ENCODE data around the gene CDCA5. TPM values are rescaled to one million over a fixed set of nuclear protein-coding genes. Genes with fewer than 3 reads are reported as not detected.

CDCA5 gene
- polyA plus RNA-seq, 1 donor from 2014 or later, result 2.0 TPM

DNA sequence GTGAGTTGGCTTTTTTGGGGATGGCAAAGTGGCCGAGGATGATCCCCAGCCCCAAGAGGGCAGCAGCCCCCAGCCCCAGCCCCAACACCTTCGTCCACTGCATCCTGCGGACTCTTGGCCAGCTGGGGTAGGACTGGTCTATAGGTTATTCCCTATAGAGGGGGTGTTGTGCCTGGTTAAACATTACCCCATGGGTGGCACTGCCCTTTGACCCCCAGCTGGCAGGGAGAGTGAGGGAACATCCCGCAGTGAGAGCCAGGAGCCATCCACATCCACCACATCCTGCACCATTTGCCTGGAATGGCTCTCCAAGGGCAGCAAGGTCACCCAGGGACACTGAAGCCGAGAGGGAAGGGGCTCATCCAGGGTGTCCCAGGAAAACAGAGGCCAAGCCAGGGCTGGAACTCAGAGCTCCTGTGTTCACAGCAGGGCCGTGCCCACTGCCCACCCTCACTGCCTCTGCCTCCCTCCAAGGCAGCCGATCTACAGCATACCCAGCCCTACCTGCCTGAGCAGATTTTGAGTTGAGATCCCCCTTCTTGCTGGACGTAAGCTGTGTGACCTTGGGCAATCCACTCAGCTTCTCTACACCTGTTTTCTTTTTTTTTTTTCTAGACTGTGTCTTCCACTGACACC, 25.3 kb downstream of the CDCA5 start, which contains the start of gene NAALADL1:
NAALADL1 (minus strand) TSS at position 135 of the 636 bp plus-strand sequence; CDS start at position 103, 32 bp downstream.
- H3K27ac Mint-ChIP-seq, result no peak within 1 kb of the TSS
- no peaks in the 10 kb centered on the region for H3K9me3 Mint-ChIP-seq
- no peaks in the 10 kb centered on the region for H3K36me3 Mint-ChIP-seq
- peaks cover 2% of the 10 kb centered on the region for H3K27me3 Mint-ChIP-seq
- H3K4me1 Mint-ChIP-seq, result peaks cover 12 to 22% (median 17%) of the 10 kb centered on the region in 3 donors
- H3K4me3 Mint-ChIP-seq, result no peak within 1 kb of the TSS

DNA sequence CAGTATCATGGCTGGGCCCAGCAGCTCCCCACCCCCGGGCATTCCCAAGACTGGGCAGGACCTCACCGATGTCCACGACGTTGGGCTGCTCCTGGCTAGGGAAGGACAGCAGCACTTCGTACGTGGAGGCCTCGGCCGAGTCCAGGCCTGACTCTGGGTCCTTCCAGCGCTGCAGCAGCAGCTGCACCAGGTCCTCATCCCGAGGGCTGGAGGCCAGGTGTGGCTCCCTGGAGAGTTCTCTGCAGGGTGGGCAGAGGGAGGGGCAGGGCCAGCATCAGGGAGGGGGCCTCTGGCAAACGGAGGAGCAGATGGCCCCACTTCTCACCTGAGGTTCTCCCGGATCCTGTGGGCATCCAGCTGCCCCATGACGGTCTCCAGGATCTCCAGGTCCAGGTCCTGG, 25.8 kb downstream of the CDCA5 start:
- Mint-ChIP-seq H3K9me3 (peaks cover 0 to 1% (median 0%) of the 10 kb centered on the region in 3 donors), H3K4me3 (no peak overlapping the region), H3K27ac (no peak overlapping the region), H3K36me3 (no peaks in the 10 kb centered on the region), H3K4me1 (peaks cover 14 to 24% (median 20%) of the 10 kb centered on the region in 3 donors), H3K27me3 (peaks cover 2% of the 10 kb centered on the region)

DNA sequence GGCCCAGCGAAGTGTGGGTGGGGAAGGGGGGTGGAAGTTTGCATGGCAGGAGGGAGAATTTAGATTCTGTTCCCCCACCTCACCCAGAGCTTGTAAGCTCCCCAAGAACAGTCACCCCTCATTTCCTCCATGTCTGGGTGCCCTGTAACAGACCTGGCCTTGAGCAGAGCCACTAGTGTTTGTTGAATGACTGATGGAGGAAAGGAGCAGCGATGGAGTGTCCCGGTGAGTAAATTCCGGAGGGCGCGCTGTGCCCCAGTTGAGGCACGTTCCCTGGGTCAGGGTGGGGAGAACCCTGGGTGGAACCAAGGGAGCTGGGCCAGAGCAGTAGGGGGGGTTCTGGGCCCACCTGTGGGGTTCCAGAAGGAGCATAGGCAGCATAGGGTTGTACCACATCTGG, 26.3 kb downstream of the CDCA5 start:
- H3K27ac Mint-ChIP-seq, result no peak overlapping the region
- no peaks in the 10 kb centered on the region for H3K36me3 Mint-ChIP-seq
- no peak overlapping the region for H3K4me3 Mint-ChIP-seq
- peaks cover 0 to 1% (median 0%) of the 10 kb centered on the region in 3 donors for H3K9me3 Mint-ChIP-seq
- peaks cover 2% of the 10 kb centered on the region for H3K27me3 Mint-ChIP-seq
- H3K4me1 Mint-ChIP-seq, result peaks cover 14 to 24% (median 20%) of the 10 kb centered on the region in 3 donors

DNA sequence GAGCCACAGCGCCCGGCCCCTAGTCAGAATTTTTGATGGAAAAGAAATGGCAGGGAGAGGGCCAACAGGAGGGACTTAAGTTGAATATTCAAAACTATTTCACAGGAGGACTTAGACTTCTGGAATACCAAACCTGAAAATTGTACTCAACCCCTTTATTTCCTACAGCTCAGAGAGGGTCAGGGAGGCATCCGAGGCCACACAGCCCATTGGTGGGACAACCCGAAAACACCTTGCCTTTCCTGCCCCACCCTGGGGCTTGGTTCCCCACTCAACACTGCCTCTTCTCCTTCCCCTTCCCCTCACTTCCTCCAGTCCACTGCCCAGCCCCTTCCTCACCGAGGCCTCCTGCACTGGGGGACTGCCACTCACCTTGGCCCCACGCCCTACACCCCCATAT, 26.8 kb downstream of the CDCA5 start:
- no peak overlapping the region for H3K4me3 Mint-ChIP-seq
- H3K36me3 Mint-ChIP-seq, result no peaks in the 10 kb centered on the region
- H3K4me1 Mint-ChIP-seq, result peaks cover 14 to 21% (median 17%) of the 10 kb centered on the region in 3 donors
- H3K27me3 Mint-ChIP-seq, result peaks cover under 1% of the 10 kb centered on the region
- peaks cover 0 to 1% (median 0%) of the 10 kb centered on the region in 3 donors for H3K9me3 Mint-ChIP-seq
- no peak overlapping the region for H3K27ac Mint-ChIP-seq

DNA sequence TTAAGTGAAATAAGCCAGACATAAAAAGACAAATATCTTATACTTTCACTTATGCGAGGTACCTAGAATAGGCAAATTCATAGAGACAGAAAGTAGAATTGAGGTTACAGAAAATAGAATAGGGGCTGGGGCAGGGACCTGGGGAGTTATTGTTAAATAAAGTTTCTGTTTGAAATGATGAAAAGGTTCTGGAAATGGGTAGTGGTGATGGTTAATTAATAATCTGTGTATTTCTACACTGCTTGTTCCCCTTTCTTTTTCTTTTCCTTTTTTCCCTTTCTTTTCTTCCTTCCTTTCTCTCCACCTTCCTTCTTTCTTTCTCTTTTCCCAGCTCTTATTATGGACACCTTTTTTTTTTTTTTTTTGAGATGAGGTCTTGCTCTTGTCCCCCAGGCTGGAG, 28.3 kb downstream of the CDCA5 start:
- no peak overlapping the region for H3K4me3 Mint-ChIP-seq
- no peaks in the 10 kb centered on the region for H3K27me3 Mint-ChIP-seq
- H3K36me3 Mint-ChIP-seq, result no peaks in the 10 kb centered on the region
- peaks cover 14 to 17% (median 16%) of the 10 kb centered on the region in 3 donors for H3K4me1 Mint-ChIP-seq
- peaks cover 0 to 1% (median 0%) of the 10 kb centered on the region in 3 donors for H3K9me3 Mint-ChIP-seq
- peak overlapping the region in 1 of 3 donors; percentile 92 for H3K27ac Mint-ChIP-seq

DNA sequence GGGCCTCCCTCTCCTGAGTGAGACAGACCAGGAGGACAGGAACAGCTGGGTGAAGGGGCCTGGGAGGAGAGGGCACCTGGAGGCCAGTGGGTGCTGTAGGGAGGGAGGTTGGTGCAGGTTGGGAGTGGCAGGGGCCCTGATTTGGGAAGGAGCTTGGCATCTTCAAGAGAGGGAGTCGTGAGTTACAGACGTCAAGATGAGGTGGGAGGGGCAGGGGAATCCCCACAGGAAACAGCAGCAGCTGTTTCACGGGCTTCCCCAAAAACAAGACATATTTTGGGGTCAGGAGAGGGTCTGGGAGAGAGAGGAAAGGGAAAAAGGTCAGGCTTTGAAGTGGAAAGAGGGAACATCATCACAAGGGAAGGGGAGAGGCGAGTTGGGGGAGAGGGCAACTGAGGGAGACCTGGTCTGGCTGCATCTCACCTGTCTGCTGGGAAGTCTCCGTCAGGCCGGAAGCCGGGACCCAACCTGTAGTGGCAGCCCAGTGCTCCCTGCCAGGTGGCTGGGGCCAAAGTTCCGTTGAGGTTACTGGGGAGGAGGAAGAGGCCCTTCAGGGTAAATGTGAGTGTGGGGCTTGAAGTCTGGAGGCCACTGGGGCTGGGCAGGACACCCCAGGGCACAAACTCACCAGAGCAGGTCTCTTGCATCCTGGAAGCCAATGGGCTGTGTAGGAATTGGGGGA, 29.9 kb downstream of the CDCA5 start:
- Mint-ChIP-seq H3K9me3 (peaks cover 0 to 1% (median 0%) of the 10 kb centered on the region in 3 donors), H3K27me3 (no peaks in the 10 kb centered on the region), H3K4me1 (peaks cover 14 to 17% (median 16%) of the 10 kb centered on the region in 3 donors), H3K36me3 (no peaks in the 10 kb centered on the region), H3K4me3 (peak overlapping the region; percentile 44 to 74 (median 54)), H3K27ac (peak overlapping the region in 2 of 3 donors; percentile 48 to 93)

DNA sequence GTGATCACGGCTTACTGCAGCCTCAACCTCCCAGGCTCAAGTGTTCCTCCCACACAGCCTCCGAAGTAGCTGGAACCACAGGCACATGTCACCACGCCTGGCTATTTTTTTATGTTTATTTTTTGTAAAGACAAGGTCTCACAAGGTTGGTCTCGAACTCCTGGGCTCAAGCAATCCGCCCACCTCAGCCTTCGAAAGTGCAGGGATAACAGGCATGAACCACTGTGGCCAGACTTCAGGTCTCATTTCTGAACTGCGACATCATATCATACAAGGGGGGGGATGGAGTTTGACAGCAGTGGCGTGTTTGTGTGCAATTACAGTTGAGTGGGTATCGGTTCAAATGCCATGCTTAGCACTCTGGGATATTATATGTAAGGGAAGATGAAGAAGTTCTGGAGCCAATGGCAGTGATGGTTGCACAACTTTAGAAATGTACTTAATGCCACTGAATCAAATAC, 32.4 kb downstream of the CDCA5 start:
- Mint-ChIP-seq H3K4me3 (no peak overlapping the region), H3K27me3 (no peaks in the 10 kb centered on the region), H3K4me1 (peaks cover 14 to 23% (median 22%) of the 10 kb centered on the region in 3 donors), H3K9me3 (peaks cover 0 to 1% (median 0%) of the 10 kb centered on the region in 3 donors), H3K36me3 (peaks cover 2% of the 10 kb centered on the region), H3K27ac (peak overlapping the region in 1 of 3 donors; percentile 23)

DNA sequence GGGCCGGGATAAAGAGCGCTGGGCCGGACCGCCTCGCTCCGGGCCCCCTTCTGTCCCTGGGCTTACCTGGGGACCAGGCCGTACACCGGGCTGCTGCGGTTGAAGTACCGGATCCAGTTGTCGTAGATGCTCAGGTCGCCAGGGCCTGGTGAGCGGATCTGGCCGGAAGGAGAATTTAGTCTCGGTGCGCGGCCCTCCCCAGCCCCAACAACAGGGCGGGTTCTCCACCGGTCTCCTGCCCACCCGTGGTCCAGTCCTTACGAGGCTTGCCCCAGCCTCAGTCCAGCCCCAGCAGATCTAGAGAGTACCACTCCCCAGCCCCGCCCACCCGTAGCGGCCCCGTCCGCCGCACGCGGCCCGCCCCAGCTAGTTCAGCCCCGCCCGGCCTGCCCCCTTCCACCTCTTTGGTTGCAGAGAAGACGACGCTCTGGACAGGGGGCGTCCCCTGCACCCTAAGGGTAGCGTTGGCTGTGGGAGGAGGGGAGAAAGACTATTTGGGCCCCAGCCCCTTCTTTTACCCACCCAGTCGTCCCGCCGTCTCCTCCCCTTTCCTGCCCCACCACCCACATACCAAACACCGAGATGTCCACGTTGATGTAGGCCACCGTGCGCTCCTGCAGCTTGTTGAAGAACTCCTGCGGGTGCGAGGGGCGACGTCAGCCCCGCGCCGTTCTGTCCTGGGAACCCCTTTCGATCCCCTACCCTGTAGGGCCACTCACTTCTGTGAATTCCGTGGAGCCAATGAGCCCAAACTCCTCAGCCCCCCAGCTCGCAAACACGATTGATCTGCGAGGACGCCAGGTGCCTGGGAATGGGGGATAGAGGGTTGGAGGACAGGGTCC, 36.0 kb downstream of the CDCA5 start:
- peak overlapping the region in 2 of 3 donors; percentile 8 to 65 for H3K27ac Mint-ChIP-seq
- H3K36me3 Mint-ChIP-seq, result peaks cover 11% of the 10 kb centered on the region
- H3K4me1 Mint-ChIP-seq, result peaks cover 5 to 8% (median 5%) of the 10 kb centered on the region in 3 donors
- peak overlapping the region; percentile 56 to 93 (median 86) for H3K4me3 Mint-ChIP-seq
- H3K9me3 Mint-ChIP-seq, result no peaks in the 10 kb centered on the region
- H3K27me3 Mint-ChIP-seq, result no peaks in the 10 kb centered on the region

DNA sequence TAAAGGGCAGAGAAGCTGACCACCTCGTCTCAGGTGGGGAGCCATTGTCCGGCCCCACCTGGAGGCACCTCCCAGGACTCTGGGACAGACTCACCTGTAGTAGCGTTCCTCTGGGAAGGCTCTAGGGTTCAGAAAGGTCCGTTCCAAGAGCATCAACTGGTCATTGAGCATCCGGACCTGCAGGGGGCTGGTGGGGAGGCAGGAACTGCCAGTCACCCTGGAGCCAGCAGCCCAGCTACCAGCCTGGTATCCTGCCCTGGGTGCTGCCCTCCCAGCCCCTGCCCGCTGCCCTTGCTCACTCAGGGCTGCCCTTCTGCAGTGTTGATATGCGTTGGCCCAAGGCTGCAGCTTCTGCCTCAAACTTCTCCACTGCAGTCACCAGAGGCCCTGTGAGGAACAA, 38.1 kb downstream of the CDCA5 start:
- Mint-ChIP-seq H3K9me3 (no peaks in the 10 kb centered on the region), H3K4me1 (peaks cover 7 to 12% (median 9%) of the 10 kb centered on the region in 3 donors), H3K36me3 (peaks cover 11% of the 10 kb centered on the region), H3K27ac (no peak overlapping the region), H3K27me3 (no peaks in the 10 kb centered on the region), H3K4me3 (no peak overlapping the region)

DNA sequence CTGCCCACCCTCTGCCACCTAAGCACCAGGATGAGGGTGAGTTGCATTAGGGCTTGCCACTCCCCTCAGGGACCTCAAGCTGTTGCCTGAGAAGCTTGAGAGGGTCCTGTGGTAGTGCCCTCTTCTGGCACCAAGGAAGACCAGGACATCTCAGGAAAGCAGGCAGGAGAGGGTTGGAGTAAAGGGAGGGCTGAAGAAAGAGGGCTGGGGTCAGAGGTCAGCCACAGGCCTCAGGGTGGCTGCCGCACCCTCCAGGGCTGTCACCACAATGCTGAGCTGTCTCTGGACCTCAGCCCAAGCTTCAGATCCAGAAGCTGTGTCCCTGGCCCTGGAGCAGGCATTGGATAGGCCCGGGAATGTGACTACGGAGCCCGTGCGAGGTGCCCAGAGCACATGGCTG, 38.8 kb downstream of the CDCA5 start:
- no peaks in the 10 kb centered on the region for H3K27me3 Mint-ChIP-seq
- H3K36me3 Mint-ChIP-seq, result peaks cover 11% of the 10 kb centered on the region
- no peak overlapping the region for H3K27ac Mint-ChIP-seq
- peaks cover 10 to 15% (median 11%) of the 10 kb centered on the region in 3 donors for H3K4me1 Mint-ChIP-seq
- peak overlapping the region in 1 of 4 donors; percentile 88 for H3K4me3 Mint-ChIP-seq
- no peaks in the 10 kb centered on the region for H3K9me3 Mint-ChIP-seq

DNA sequence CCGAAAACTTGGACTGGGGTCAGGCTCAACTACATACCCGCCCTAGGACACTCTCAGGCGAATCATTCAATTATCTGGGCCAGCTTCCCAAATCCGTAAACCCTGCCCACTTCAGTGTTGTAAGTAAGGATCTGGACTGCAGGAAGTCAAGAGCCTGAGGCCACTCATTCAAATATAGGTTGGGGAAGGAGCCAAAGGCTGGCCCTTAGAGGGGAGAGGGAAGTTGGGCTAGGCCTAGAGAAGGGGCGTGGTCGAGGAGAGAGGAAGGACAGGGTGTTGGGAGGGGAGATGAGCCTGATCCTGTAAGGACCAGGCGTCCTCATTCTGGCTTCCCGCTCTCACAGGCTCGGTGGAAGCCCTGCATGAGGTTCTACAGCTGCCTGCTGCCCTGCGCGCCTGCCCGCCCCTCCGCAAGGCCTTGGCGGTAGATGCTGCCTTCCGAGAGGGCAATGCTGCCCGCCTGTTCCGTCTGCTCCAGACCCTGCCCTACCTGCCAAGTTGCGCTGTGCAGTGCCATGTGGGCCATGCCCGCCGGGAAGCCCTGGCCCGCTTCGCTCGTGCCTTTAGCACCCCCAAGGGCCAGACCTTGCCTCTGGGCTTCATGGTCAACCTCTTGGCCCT, 39.8 kb downstream of the CDCA5 start:
- no peaks in the 10 kb centered on the region for H3K9me3 Mint-ChIP-seq
- H3K27me3 Mint-ChIP-seq, result no peaks in the 10 kb centered on the region
- no peak overlapping the region for H3K27ac Mint-ChIP-seq
- peaks cover 10 to 15% (median 11%) of the 10 kb centered on the region in 3 donors for H3K4me1 Mint-ChIP-seq
- H3K36me3 Mint-ChIP-seq, result peaks cover 11% of the 10 kb centered on the region
- H3K4me3 Mint-ChIP-seq, result peak overlapping the region in 2 of 4 donors; percentile 54 to 88

DNA sequence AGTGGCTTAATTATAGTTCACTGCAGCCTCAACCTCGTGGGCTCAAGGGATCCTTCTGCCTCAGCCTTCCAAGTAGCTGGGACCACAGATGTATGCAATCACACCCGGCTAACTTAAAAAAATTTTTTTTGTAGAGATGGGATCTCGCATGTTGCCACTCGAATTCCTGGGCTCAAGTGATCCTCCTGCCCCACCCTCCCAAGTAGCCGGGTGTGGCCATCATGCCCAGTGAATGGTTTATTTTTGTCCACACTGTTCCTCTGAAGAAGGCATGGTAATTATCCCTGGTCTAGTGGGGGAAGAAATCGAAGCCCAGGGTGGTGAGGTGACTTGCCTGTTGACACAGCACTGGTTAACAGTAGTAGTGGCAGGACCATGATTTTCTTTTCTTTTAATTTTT, 40.9 kb downstream of the CDCA5 start:
- H3K27ac Mint-ChIP-seq, result peak overlapping the region in 1 of 3 donors; percentile 73
- H3K4me1 Mint-ChIP-seq, result peaks cover 10 to 19% (median 15%) of the 10 kb centered on the region in 3 donors
- H3K9me3 Mint-ChIP-seq, result no peaks in the 10 kb centered on the region
- H3K4me3 Mint-ChIP-seq, result peak overlapping the region; percentile 9 to 89 (median 84)
- peaks cover 11% of the 10 kb centered on the region for H3K36me3 Mint-ChIP-seq
- H3K27me3 Mint-ChIP-seq, result no peaks in the 10 kb centered on the region

DNA sequence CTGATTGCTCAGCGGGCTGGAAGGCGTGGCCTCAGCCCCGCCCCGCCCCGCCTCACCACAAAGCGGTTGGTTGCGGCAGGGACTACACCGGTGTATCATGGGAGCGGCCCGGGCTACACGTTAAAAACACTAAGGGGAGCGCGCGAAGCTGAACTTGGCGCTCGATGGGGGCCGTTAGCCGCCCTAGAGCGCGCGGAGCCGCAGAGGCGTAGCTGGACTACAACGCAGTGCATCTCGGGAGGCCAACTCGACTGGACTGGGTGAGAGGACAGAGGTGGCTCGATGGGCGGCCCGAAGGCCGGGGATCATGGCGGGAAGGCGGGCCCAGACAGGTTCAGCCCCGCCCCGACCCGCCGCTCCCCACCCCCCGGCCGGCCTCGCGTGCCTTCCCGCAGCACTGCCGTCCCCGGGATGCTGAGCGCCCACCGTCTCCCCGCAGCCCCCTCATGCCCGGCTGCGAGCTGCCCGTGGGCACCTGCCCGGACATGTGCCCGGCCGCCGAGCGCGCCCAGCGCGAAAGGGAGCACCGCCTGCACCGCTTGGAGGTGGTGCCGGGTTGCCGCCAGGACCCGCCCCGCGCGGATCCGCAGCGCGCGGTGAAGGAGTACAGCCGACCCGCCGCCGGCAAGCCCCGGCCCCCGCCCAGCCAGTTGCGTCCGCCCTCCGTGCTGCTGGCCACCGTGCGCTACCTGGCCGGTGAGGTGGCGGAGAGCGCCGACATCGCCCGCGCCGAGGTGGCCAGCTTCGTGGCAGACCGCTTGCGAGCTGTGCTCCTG, 42.8 kb downstream of the CDCA5 start, which contains the start of gene SAC3D1:
SAC3D1 (plus strand) TSS at position 364 of the 776 bp plus-strand sequence; CDS start at position 447, 83 bp downstream.
- peaks cover 8% of the 10 kb centered on the region for H3K36me3 Mint-ChIP-seq
- peak within 1 kb of the TSS; percentile 93 to 98 (median 97) for H3K4me3 Mint-ChIP-seq
- H3K9me3 Mint-ChIP-seq, result no peaks in the 10 kb centered on the region
- H3K27me3 Mint-ChIP-seq, result no peaks in the 10 kb centered on the region
- H3K4me1 Mint-ChIP-seq, result peaks cover 11 to 15% (median 14%) of the 10 kb centered on the region in 3 donors
- peak within 1 kb of the TSS; percentile 77 to 97 (median 96) for H3K27ac Mint-ChIP-seq
